CD14-positive monocyte (primary cell): ENCODE data around the gene FAM117A. TPM values are rescaled to one million over a fixed set of nuclear protein-coding genes. Genes with fewer than 3 reads are reported as not detected.

ENCODE experiments used
- DNase-seq, 3 donors: peaks; one replicate each; pipeline ENCODE4 v3.0.0-alpha.2; 2011 to 2022
- H2AFZ ChIP-seq: 2 replicates; pipeline ENCODE4 v1.6.0; 2012; ENCODE audit warnings: mild to moderate bottlenecking, low read depth, low read length, inconsistent platforms; ENCODE audit not compliant: insufficient read depth, poor library complexity, severe bottlenecking
- H3K27ac ChIP-seq, 2 donors: 1 replicate in 1 of 2; 2 replicates in 1 of 2; pipeline ENCODE4 v1.5.1; 2012 to 2013; ENCODE audit warnings: low read length in 2 of 2, control low read depth in 1 of 2, inconsistent platforms in 1 of 2, low read depth in 1 of 2, mild to moderate bottlenecking in 1 of 2
- H3K27me3 ChIP-seq, 2 donors: one replicate each; pipeline versions ENCODE4 v1.6.0 to v1.6.1; 2011 to 2013; ENCODE audit warnings: low read length in 2 of 2; ENCODE audit not compliant: control insufficient read depth in 2 of 2, insufficient read depth in 2 of 2
- H3K36me3 ChIP-seq, 2 donors: replicated peaks in 1 of 2; 1 replicate in 1 of 2; 2 replicates in 1 of 2; pipeline versions ENCODE4 v1.5.1 to v1.6.1; 2012 to 2013; ENCODE audit warnings: low read length in 2 of 2, control low read depth in 1 of 2, inconsistent platforms in 1 of 2, mild to moderate bottlenecking in 1 of 2; ENCODE audit not compliant: insufficient read depth in 2 of 2, control insufficient read depth in 1 of 2
- H3K4me1 ChIP-seq, 2 donors: 1 replicate in 1 of 2; 2 replicates in 1 of 2; pipeline versions ENCODE4 v1.5.1 to v1.6.1; 2012 to 2013; ENCODE audit warnings: low read length in 2 of 2, control low read depth in 1 of 2, inconsistent platforms in 1 of 2, mild to moderate bottlenecking in 1 of 2, moderate library complexity in 1 of 2; ENCODE audit not compliant: insufficient read depth in 2 of 2, control insufficient read depth in 1 of 2
- H3K4me2 ChIP-seq: replicated peaks from 2 replicates; pipeline ENCODE3; 2012; ENCODE audit warnings: low read length, moderate library complexity, mild to moderate bottlenecking; ENCODE audit not compliant: poor library complexity, severe bottlenecking; ENCODE audit errors: extremely low read depth
- H3K4me3 ChIP-seq, 3 experiments: fragments of 200-600 bp in 1 of 3; sonication (generic) in 1 of 3; replicated peaks in 1 of 3; 1 replicate in 2 of 3; 2 replicates in 1 of 3; pipeline ENCODE4 v1.5.1; 2011 to 2013; ENCODE audit warnings: low read length in 3 of 3, mild to moderate bottlenecking in 3 of 3, control low read depth in 2 of 3, low read depth in 2 of 3, inconsistent platforms in 1 of 3, moderate library complexity in 1 of 3
- H3K79me2 ChIP-seq: 2 replicates; pipeline ENCODE4 v1.6.0; 2012; ENCODE audit warnings: mild to moderate bottlenecking, control low read depth, inconsistent platforms, low read length, moderate library complexity; ENCODE audit not compliant: insufficient read depth
- H3K9ac ChIP-seq: 2 replicates; pipeline ENCODE4 v1.6.0; 2017; ENCODE audit warnings: low read length, mild to moderate bottlenecking; ENCODE audit not compliant: insufficient read depth, poor library complexity, severe bottlenecking
- H3K9me3 ChIP-seq, 2 donors: replicated peaks in 1 of 2; 1 replicate in 1 of 2; 2 replicates in 1 of 2; pipeline versions ENCODE4 v1.5.1 to v1.6.1; 2012 to 2013; ENCODE audit warnings: low read length in 2 of 2, control low read depth in 1 of 2; ENCODE audit not compliant: control insufficient read depth in 1 of 2, insufficient read depth in 1 of 2
- H4K20me1 ChIP-seq: 2 replicates; pipeline ENCODE4 v1.6.0; 2012; ENCODE audit warnings: mild to moderate bottlenecking, low read length, control low read depth, moderate library complexity; ENCODE audit not compliant: insufficient read depth
- H3K27ac Mint-ChIP-seq, 7 donors: one replicate each; pipeline ENCODE4 v1.8.0; 2020; ENCODE audit warnings: mild to moderate bottlenecking in 7 of 7, mixed read lengths in 7 of 7, moderate library complexity in 6 of 7, inconsistent platforms in 2 of 7
- H3K27me3 Mint-ChIP-seq, 3 donors: one replicate each; pipeline ENCODE4 v1.8.0; 2021 to 2022; ENCODE audit warnings: low read depth in 3 of 3, mild to moderate bottlenecking in 3 of 3, mixed read lengths in 3 of 3, moderate library complexity in 3 of 3, inconsistent platforms in 1 of 3
- H3K36me3 Mint-ChIP-seq, 2 donors: one replicate each; pipeline ENCODE4 v1.8.0; 2020; ENCODE audit warnings: mixed read lengths in 2 of 2, inconsistent platforms in 1 of 2, mild to moderate bottlenecking in 1 of 2
- H3K4me1 Mint-ChIP-seq: one replicate; pipeline ENCODE4 v1.8.0; 2020; ENCODE audit warnings: mild to moderate bottlenecking, mixed read lengths
- H3K4me3 Mint-ChIP-seq, 2 donors: one replicate each; pipeline ENCODE4 v1.8.0; 2020; ENCODE audit warnings: mild to moderate bottlenecking in 2 of 2, mixed read lengths in 2 of 2, moderate library complexity in 1 of 2
- H3K9me3 Mint-ChIP-seq, 7 donors: one replicate each; pipeline ENCODE4 v1.8.0; 2020 to 2022; ENCODE audit warnings: mixed read lengths in 7 of 7, mild to moderate bottlenecking in 6 of 7, moderate library complexity in 6 of 7, inconsistent platforms in 2 of 7
- WGBS: methylation state at CpG from one replicate; pipeline ENCODE4 v1.1.5; 2013; ENCODE audit warnings: missing lambda C conversion rate; ENCODE audit not compliant: insufficient coverage; 5-methylcytosine and 5-hydroxymethylcytosine counted together
- intact Hi-C, 2 donors: fragments of 100-400 bp; cut with micrococcal nuclease; formaldehyde crosslinking; loops; one replicate each; pipeline versions ENCODE4 v1.15.0 to v1.15.1; 2023
- polyA plus RNA-seq, 3 donors: library from polyadenylated mRNA; depleted of rRNA in 1 of 3; unstranded in 2 of 3; stranded (reverse) in 1 of 3; fragments of 300-500 nt in 2 of 3; fragments of >200 nt in 1 of 3; fragmentation: Illumina TruSeq in 2 of 3; gene quantifications; 1 replicate in 2 of 3; 2 replicates in 1 of 3; pipeline ENCODE4 v1.2.3, GENCODE V29; 2012 to 2021
- TF ChIP-seq, protein P1 (sequence below): fragments of 200-600 bp; IDR thresholded peaks from one replicate; pipeline ENCODE4 v1.8.0; 2022; ENCODE audit warnings: antibody characterized with exemption, mild to moderate bottlenecking

Gene FAM117A
- polyA plus RNA-seq, 3 donors, result 11.8 to 34.9 (median 17.9) TPM

- Mint-ChIP-seq H3K27ac (peak overlapping the region in 1 of 7 donors; percentile 31), H3K36me3 (peaks cover 0 to 2% of the 10 kb centered on the region in 2 donors), H3K9me3 (peaks cover 0 to 3% (median 0%) of the 10 kb centered on the region in 7 donors), H3K4me3 (no peak overlapping the region), H3K27me3 (peaks cover 0 to 1% (median 0%) of the 10 kb centered on the region in 3 donors), H3K4me1 (peaks cover 22% of the 10 kb centered on the region)
- Histone ChIP-seq H4K20me1 (no peaks in the 10 kb centered on the region), H3K27ac (no peak overlapping the region), H3K9me3 (no peaks in the 10 kb centered on the region), H3K4me1 (peaks cover 11 to 22% of the 10 kb centered on the region in 2 donors), H3K9ac (no peak overlapping the region), H3K4me2 (no peak overlapping the region), H3K27me3 (no peaks in the 10 kb centered on the region), H3K4me3 (no peak overlapping the region), H3K36me3 (no peaks in the 10 kb centered on the region), H3K79me2 (peaks cover 4% of the 10 kb centered on the region), H2AFZ (no peak overlapping the region)
- TF ChIP-seq, protein P1, sequence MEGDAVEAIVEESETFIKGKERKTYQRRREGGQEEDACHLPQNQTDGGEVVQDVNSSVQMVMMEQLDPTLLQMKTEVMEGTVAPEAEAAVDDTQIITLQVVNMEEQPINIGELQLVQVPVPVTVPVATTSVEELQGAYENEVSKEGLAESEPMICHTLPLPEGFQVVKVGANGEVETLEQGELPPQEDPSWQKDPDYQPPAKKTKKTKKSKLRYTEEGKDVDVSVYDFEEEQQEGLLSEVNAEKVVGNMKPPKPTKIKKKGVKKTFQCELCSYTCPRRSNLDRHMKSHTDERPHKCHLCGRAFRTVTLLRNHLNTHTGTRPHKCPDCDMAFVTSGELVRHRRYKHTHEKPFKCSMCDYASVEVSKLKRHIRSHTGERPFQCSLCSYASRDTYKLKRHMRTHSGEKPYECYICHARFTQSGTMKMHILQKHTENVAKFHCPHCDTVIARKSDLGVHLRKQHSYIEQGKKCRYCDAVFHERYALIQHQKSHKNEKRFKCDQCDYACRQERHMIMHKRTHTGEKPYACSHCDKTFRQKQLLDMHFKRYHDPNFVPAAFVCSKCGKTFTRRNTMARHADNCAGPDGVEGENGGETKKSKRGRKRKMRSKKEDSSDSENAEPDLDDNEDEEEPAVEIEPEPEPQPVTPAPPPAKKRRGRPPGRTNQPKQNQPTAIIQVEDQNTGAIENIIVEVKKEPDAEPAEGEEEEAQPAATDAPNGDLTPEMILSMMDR, result no peak
- intact Hi-C loops, result no loop called here
- no peak for DNase-seq
Observed at GRCh38 chr17:49783791-49784190, 19.9 kb upstream of the FAM117A start.

DNA sequence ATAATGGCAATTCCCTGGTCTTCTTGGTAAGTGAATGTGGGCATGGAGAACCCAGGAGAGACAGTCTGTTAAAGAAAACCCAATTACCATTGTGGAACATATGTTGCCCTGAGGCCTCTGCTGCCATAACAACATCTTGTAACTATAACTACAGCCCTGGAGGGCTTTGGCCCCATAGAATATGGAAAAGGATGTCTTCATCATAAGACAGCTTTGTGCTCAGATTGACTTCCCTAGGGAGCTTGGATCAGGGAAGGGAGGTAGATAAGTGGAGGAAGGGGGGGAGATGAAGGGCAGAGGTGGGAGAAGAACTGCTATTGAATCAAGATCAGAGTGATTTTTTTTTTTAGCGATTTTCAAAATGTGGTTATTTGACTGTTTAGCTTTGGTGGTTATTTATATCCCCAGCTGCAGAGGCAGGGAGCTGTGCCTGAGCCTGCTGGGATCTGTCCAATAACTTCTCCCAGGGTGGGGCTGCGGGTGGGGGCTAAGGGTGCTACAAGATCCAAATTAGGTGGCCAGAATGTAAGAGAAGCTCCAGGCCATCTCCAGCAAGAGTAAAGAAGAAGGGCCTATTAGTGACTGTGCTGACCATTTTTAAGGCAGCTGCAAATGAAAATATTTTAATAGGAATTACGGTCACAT lies 19.3 kb upstream of the FAM117A start:
- DNase-seq, result no peak
- Histone ChIP-seq H3K27ac (no peak overlapping the region), H3K9me3 (no peaks in the 10 kb centered on the region), H3K4me3 (no peak overlapping the region), H3K4me2 (no peak overlapping the region), H4K20me1 (no peaks in the 10 kb centered on the region), H3K36me3 (no peaks in the 10 kb centered on the region), H3K27me3 (no peaks in the 10 kb centered on the region), H3K4me1 (peaks cover 11 to 22% of the 10 kb centered on the region in 2 donors), H3K79me2 (no peaks in the 10 kb centered on the region), H3K9ac (no peak overlapping the region), H2AFZ (no peak overlapping the region)
- H3K27ac Mint-ChIP-seq, result peak overlapping the region in 1 of 7 donors; percentile 46
- H3K27me3 Mint-ChIP-seq, result peaks cover 0 to 1% (median 0%) of the 10 kb centered on the region in 3 donors
- intact Hi-C loops, result no loop called here
- H3K4me3 Mint-ChIP-seq, result no peak overlapping the region
- 88% methylated on average over 2 of the region's 3 CpGs for WGBS
- H3K4me1 Mint-ChIP-seq, result peaks cover 22% of the 10 kb centered on the region
- TF ChIP-seq, protein P1, result no peak
- H3K36me3 Mint-ChIP-seq, result peaks cover 0 to 2% of the 10 kb centered on the region in 2 donors
- H3K9me3 Mint-ChIP-seq, result peaks cover 0 to 3% (median 0%) of the 10 kb centered on the region in 7 donors
